ENCODE measurements around the gene RAD9A. TPM values are rescaled to one million over a fixed set of nuclear protein-coding genes. Genes with fewer than 3 reads are reported as not detected.
A peak's percentile ranks its signal among the peaks of the same experiment; 100 is the strongest.

The RAD9A gene
- total and polyA plus RNA-seq, 9 donors = 3.1 to 51.7 (median 20.3) TPM

DNA sequence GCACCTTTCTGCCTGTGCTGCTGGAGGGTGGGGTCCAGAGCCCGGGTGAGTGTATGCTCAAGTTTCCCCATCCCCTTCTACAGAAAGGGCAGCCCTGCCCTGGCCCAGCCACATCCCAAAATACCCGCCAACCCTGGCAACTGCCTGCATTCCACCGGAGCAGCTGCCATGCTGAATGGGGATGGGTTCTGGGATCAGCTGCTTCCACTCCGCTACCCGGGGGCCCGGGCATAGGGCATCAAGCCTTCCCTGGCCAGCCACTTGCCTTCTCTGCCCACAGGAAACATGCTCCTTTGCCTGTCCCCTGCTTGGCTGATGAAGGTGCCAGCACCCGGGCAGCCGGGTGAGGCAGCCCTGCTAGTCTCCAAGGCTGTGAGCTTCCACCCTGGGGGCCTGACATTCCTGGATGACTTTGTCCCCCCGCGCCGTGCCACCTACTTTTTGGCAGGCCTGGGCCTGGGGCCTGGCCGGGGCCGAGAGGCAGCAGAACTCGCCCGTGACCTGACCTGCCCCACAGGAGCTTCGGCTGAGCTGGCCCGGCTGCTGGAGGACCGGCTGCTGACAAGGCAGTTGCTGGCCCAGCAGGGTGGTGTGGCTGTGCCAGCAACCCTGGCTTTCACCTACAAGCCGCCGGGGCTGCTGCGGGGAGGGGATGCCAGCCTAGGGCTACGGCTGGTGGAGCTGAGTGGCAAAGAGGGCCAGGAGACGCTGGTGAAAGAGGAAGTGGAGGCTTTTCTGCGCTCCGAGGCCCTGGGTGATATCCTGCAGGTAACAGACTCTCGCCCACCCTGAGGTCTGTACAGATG, 26.9 kb downstream of the RAD9A start:
- Histone ChIP-seq H3K36me3 (no peaks in the 10 kb centered on the region), H3K27ac (no peak overlapping the region), H3K27me3 (no peaks in the 10 kb centered on the region), H3K9me3 (no peaks in the 10 kb centered on the region), H3K4me1 (ENCODE audit: insufficient read depth) (peaks cover 6% of the 10 kb centered on the region), H3K4me3 (no peak overlapping the region)
- WGBS, 3 donors = 80 to 85% (median 81%) methylated on average over 18 to 26 of the region's 26 CpGs
- TF ChIP-seq EP300 (IDR thresholded peaks at IDR 0.05) (no peak), POLR2A (IDR thresholded peaks at IDR 0.05) (no peak)
- TF ChIP-seq, protein P1, sequence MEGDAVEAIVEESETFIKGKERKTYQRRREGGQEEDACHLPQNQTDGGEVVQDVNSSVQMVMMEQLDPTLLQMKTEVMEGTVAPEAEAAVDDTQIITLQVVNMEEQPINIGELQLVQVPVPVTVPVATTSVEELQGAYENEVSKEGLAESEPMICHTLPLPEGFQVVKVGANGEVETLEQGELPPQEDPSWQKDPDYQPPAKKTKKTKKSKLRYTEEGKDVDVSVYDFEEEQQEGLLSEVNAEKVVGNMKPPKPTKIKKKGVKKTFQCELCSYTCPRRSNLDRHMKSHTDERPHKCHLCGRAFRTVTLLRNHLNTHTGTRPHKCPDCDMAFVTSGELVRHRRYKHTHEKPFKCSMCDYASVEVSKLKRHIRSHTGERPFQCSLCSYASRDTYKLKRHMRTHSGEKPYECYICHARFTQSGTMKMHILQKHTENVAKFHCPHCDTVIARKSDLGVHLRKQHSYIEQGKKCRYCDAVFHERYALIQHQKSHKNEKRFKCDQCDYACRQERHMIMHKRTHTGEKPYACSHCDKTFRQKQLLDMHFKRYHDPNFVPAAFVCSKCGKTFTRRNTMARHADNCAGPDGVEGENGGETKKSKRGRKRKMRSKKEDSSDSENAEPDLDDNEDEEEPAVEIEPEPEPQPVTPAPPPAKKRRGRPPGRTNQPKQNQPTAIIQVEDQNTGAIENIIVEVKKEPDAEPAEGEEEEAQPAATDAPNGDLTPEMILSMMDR (IDR thresholded peaks at IDR 0.05) = no peak
- intact Hi-C loops (cut with DNase I) = no loop called here
- no peak for DNase-seq

DNA sequence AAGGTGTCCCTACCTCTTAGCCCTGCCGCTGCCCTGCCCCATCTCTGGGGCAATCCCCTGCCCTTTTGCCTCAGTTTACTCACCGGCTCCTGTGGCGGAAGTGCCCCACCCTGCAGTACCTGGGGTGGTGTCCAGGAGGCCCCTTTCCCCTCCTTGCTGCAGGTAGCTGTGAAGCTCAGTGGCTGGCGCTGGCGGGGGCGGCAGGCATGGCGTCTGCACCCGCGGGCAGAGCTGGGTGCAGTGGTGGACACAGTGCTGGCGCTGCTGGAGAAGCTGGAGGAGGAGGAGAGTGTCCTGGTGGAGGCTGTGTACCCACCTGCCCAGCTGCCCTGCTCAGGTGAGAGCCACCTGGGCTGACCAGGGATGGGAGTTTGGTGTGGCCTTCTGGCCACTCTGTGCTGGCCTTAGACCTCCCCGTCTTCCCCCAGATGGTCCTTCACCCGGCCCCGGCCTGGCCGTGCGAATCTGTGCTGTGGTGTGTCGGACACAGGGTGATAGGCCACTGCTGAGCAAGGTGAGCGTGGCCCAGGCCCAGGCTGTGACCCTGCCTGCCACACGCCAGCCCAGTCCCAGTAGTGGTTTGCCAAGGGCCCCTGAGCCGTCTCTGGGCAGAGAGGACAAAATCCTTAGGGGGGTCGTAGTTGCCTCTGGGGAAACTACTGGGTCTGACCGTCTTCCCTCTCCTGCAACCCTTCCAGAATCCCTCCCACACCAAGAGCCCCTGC, 27.7 kb downstream of the RAD9A start:
- no peak overlapping the region for H3K27ac ChIP-seq
- peaks cover 6% of the 10 kb centered on the region for H3K4me1 ChIP-seq (ENCODE audit: insufficient read depth)
- no peaks in the 10 kb centered on the region for H3K36me3 ChIP-seq
- 90 to 94% (median 91%) methylated on average over 19 to 21 of the region's 21 CpGs for WGBS, 3 donors
- no peaks in the 10 kb centered on the region for H3K27me3 ChIP-seq
- DNase-seq = no peak
- H3K4me3 ChIP-seq = no peak overlapping the region
- TF ChIP-seq, protein P1 (IDR thresholded peaks at IDR 0.05) = no peak
- TF ChIP-seq POLR2A (IDR thresholded peaks at IDR 0.05) (no peak), EP300 (IDR thresholded peaks at IDR 0.05) (no peak)
- H3K9me3 ChIP-seq = no peaks in the 10 kb centered on the region
- intact Hi-C loops (cut with DNase I) = no loop called here

DNA sequence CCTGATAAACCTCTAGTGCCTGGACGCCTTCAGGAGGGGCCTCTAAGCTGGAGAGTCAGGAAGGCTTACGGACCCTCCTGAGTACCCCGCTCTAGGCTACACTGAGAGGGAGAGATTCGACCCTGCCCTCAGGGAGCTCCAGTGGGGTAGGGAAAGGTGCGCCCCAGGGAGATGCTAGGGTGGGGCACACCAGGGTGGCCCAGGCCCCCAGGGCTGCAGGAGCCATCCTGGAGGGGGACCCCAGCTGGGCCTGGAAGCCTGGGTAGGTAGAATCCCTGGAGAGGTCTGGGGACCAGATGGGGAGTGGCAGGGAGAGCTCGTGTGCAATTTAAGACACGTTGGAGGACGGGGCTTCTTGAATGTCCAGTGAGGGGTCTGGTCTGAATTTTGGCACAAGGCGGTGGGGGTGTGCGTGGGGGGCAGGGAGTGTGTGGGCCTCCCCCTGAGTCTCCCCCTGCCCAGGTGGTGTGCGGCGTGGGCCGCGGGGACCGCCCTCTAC, 28.4 kb downstream of the RAD9A start:
- Histone ChIP-seq H3K27ac (peak overlapping the region; percentile 78 to 94), H3K27me3 (no peaks in the 10 kb centered on the region), H3K9me3 (no peaks in the 10 kb centered on the region), H3K4me1 (ENCODE audit: insufficient read depth) (peaks cover 6% of the 10 kb centered on the region), H3K4me3 (peak overlapping the region; percentile 59), H3K36me3 (no peaks in the 10 kb centered on the region)
- no peak for TF ChIP-seq POLR2A (IDR thresholded peaks at IDR 0.05)
- TF ChIP-seq EP300 (IDR thresholded peaks at IDR 0.05) = no peak
- TF ChIP-seq, protein P1 (IDR thresholded peaks at IDR 0.05) = no peak
- DNase-seq = peak in 1 of 5 donors; percentile 69
- intact Hi-C loops (cut with DNase I) = no loop called here
- 30 to 70% (median 32%) methylated on average over 7 to 15 of the region's 15 CpGs for WGBS, 3 donors

DNA sequence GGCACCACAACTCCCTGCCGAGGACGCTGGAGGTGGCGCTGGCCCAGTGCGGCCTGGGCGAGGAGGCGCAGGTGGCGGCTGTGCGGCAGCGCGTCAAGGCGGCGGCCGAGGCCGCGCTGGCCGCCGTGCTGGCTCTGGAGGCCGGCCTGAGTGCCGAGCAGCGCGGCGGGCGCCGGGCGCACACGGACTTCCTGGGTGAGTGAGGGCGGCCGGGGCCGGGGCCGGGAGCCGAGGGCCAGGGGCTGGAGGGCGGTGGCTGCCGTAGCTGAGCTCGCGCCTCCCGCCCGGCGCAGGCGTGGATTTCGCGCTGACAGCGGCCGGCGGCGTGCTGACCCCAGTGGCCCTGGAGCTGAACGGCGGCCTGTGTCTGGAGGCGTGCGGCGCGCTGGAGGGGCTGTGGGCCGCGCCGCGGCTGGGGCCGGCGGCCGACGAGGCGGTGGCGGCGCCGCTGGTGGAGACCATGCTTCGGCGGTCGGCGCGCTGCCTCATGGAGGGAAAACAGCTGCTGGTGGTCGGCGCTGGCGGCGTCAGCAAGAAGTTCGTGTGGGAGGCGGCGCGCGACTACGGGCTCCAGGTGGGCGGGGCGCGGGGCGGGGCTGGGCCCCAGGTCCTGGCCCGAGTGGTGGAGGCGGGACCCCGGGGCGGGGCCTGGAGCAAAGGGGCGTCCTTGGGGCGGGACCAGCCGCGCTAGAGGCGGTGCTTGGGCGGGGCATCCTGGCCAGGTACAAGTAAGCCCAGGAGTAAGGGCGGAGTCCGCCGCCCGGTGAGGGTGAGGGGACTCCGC, 29.1 kb downstream of the RAD9A start:
- DNase-seq = peak; percentile 96 to 99 (median 98)
- peaks cover 6% of the 10 kb centered on the region for H3K4me1 ChIP-seq (ENCODE audit: insufficient read depth)
- 0 to 1% (median 0%) methylated on average over 47 to 97 of the region's 97 CpGs for WGBS, 3 donors
- H3K27me3 ChIP-seq = no peaks in the 10 kb centered on the region
- no peaks in the 10 kb centered on the region for H3K36me3 ChIP-seq
- intact Hi-C loops (cut with DNase I) = no loop called here
- TF ChIP-seq POLR2A (IDR thresholded peaks at IDR 0.05) = peak; percentile 59
- TF ChIP-seq, protein P1 (IDR thresholded peaks at IDR 0.05) = no peak
- H3K9me3 ChIP-seq = no peaks in the 10 kb centered on the region
- H3K4me3 ChIP-seq = peak overlapping the region; percentile 59
- H3K27ac ChIP-seq = peak overlapping the region; percentile 78 to 94

All from ovary (tissue), 9 donors.